Dendritic cell treated with granulocyte-macrophage colony-stimulating factor and Interleukin-4, amounts not matched to agents 40 ng/mL and 50 ng/mL, for 4 days (primary cell): ENCODE data around the gene ARHGEF3.

Experiments
- H3K27ac Mint-ChIP-seq: one replicate; pipeline ENCODE4 v1.8.0; 2022; ENCODE audit warnings: mild to moderate bottlenecking, mixed read lengths
- H3K27me3 Mint-ChIP-seq: one replicate; pipeline ENCODE4 v1.8.0; 2022; ENCODE audit warnings: mild to moderate bottlenecking, mixed read lengths
- H3K36me3 Mint-ChIP-seq: one replicate; pipeline ENCODE4 v1.8.0; 2022; ENCODE audit warnings: low read depth, mixed read lengths
- H3K4me1 Mint-ChIP-seq: one replicate; pipeline ENCODE4 v1.8.0; 2022; ENCODE audit warnings: low read depth, mixed read lengths
- H3K4me3 Mint-ChIP-seq: one replicate; pipeline ENCODE4 v1.8.0; 2022; ENCODE audit warnings: mild to moderate bottlenecking, moderate library complexity, mixed read lengths
- H3K9me3 Mint-ChIP-seq: one replicate; pipeline ENCODE4 v1.8.0; 2022; ENCODE audit warnings: mixed read lengths
- intact Hi-C: fragments of 100-400 bp; cut with micrococcal nuclease; formaldehyde crosslinking; loops from one replicate; pipeline ENCODE4 v1.15.0; 2022

ARHGEF3 gene

DNA sequence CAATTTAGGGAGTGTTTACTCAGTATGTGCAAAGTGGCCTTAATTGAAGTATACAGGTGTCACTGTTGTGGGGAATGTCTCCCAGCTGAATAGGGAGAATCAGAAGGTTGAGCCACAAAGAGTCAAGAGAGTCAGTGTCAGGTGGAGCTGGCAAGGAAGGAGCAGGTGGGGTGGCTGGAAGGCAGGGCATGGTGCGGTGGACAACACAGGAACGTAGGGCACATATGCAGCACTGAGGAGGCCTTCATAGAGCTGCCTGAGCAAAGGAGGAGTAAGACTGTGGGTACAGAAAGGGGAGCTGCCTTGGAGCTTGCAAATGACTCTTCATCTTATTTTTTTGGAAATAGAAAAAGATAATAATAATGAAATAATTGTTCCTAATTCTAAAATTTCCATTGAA, 20.0 kb downstream of the ARHGEF3 start:
- H3K4me3 Mint-ChIP-seq = no peak overlapping the region
- H3K36me3 Mint-ChIP-seq = no peaks in the 10 kb centered on the region

GRCh38 chr3:56780936-56781335, 20.8 kb downstream of the ARHGEF3 start:
- Mint-ChIP-seq H3K27me3 (no peaks in the 10 kb centered on the region), H3K4me1 (peaks cover 90% of the 10 kb centered on the region), H3K27ac (no peak overlapping the region), H3K9me3 (no peaks in the 10 kb centered on the region), H3K4me3 (no peak overlapping the region), H3K36me3 (no peaks in the 10 kb centered on the region)
- intact Hi-C loops = no loop called here

More for the DNA sequence above, 20.0 kb downstream of the ARHGEF3 start:
- Mint-ChIP-seq H3K4me1 (peaks cover 89% of the 10 kb centered on the region), H3K27ac (peak overlapping the region; percentile 89), H3K27me3 (no peaks in the 10 kb centered on the region), H3K9me3 (no peaks in the 10 kb centered on the region)
- intact Hi-C loops = loop anchor here (2.0 kb wide), 2 partner anchors 15 to 27 kb away; no protein-coding TSS in a partner anchor

DNA sequence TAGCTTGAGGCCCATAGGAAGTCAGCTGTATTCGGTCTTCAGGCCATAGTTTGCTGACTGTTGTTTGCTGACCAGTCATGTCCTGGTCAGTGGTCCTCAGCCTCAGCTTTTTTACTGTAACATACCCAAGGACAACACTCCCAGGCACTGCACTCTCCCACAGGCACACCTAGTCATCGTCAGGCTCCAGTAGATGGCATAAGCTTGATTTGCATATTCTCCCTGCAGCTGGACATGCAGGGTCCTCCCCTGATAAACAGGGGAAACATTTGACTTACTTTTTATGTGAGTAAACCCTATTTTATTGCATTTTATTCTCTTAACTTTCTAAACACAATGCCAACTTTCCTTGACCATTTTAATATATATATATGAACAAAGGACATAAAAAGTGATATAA, 22.9 kb downstream of the ARHGEF3 start:
- H3K9me3 Mint-ChIP-seq = no peaks in the 10 kb centered on the region
- H3K27me3 Mint-ChIP-seq = no peaks in the 10 kb centered on the region
- H3K27ac Mint-ChIP-seq = peak overlapping the region; percentile 76

DNA sequence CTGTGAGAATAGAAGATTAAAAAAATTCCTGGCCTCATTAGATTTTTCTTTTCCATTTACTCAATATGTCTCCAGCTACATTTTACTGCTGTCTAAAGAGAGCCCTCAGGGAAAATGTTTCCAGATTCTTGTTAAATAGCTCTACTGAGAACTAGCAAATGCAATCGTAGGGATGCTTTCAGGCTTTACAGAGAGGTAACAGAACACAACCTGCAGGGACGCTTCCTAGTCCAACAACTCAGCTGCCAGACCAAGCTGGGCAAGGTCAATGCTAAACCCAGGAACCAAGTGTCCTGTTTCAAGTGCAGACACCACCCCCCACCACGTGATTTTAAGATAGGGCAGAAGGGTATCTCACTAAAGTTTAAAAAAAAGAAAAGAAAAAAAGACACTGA, 25.2 kb downstream of the ARHGEF3 start:
- H3K4me3 Mint-ChIP-seq = no peak overlapping the region
- intact Hi-C loops = no loop called here
- peaks cover 25% of the 10 kb centered on the region for H3K36me3 Mint-ChIP-seq
- peaks cover 78% of the 10 kb centered on the region for H3K4me1 Mint-ChIP-seq
- peak overlapping the region; percentile 76 for H3K27ac Mint-ChIP-seq
- no peaks in the 10 kb centered on the region for H3K27me3 Mint-ChIP-seq
- no peaks in the 10 kb centered on the region for H3K9me3 Mint-ChIP-seq

More for the DNA sequence above, 22.9 kb downstream of the ARHGEF3 start:
- intact Hi-C loops = no loop called here
- Mint-ChIP-seq H3K4me1 (peaks cover 89% of the 10 kb centered on the region), H3K36me3 (peaks cover 6% of the 10 kb centered on the region), H3K4me3 (no peak overlapping the region)

DNA sequence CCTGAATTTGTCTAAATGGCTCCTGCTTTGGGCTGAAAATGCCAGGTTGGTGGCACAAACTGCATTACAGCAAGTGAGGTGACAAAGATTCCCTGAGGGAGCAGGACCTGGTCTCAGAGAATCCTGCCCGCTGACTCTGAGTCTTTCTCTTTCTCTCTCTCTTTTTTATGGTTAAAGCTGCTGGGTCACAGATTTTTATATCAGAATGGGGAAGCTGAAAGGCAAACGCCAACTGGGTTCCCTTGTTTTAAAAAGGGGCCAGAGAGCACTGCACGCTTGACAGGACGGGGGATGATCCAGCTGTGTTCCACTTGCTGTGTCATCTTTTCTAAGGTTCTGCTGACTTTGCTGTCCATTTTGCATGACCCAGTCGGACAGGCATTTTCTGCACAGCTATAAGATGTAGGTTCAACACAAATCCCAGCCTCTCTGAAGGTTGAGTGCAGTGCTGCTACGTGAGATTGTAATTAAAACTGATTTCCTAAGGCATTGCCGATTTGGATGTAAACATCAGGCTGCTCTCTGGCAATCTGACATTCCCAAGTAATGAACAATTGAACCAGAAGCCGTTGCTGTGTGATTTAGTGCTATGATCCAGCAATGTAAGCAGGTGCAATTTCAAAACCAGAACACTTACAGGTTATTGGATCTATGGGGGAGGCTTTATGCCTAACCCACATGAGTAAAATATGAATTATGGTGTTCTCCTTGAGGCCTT, 25.8 kb downstream of the ARHGEF3 start:
- H3K4me3 Mint-ChIP-seq = peak overlapping the region; percentile 52
- H3K27ac Mint-ChIP-seq = peak overlapping the region; percentile 80
- intact Hi-C loops = no loop called here
- H3K4me1 Mint-ChIP-seq = peaks cover 81% of the 10 kb centered on the region
- H3K36me3 Mint-ChIP-seq = peaks cover 31% of the 10 kb centered on the region
- no peaks in the 10 kb centered on the region for H3K27me3 Mint-ChIP-seq
- H3K9me3 Mint-ChIP-seq = no peaks in the 10 kb centered on the region

DNA sequence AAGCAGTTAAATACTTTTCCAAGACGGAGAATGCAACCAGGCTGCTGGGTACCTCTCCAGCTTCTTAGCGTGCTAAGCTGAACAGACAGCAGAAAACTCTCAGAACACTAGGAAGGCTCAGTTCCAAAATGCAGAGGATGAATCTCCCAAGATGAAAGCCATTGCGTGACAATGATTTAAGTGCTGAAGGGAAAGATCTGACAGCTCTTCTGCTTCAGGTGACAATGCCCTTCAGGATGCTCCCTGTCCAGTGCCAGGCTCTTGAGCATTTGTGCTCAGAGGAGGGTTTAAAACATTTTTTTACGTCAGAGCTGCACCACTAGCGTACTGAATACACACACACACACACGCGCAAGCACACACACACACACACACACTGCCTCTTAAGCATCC, 26.3 kb downstream of the ARHGEF3 start:
- Mint-ChIP-seq H3K4me1 (peaks cover 76% of the 10 kb centered on the region), H3K27ac (peak overlapping the region; percentile 80), H3K27me3 (no peaks in the 10 kb centered on the region), H3K36me3 (peaks cover 34% of the 10 kb centered on the region), H3K9me3 (no peaks in the 10 kb centered on the region), H3K4me3 (peak overlapping the region; percentile 52)
- intact Hi-C loops = no loop called here

- Mint-ChIP-seq H3K9me3 (no peaks in the 10 kb centered on the region), H3K4me1 (peaks cover 70% of the 10 kb centered on the region), H3K4me3 (no peak overlapping the region), H3K27me3 (no peaks in the 10 kb centered on the region), H3K27ac (no peak overlapping the region), H3K36me3 (peaks cover 40% of the 10 kb centered on the region)
- intact Hi-C loops = no loop called here
Observed at GRCh38 chr3:56773986-56774385, 27.8 kb downstream of the ARHGEF3 start.

GRCh38 chr3:56772952-56773938, 28.5 kb downstream of the ARHGEF3 start:
- no peak overlapping the region for H3K4me3 Mint-ChIP-seq
- peaks cover 70% of the 10 kb centered on the region for H3K4me1 Mint-ChIP-seq
- no peaks in the 10 kb centered on the region for H3K27me3 Mint-ChIP-seq
- H3K27ac Mint-ChIP-seq = no peak overlapping the region
- intact Hi-C loops = no loop called here
- H3K9me3 Mint-ChIP-seq = no peaks in the 10 kb centered on the region
- peaks cover 47% of the 10 kb centered on the region for H3K36me3 Mint-ChIP-seq

DNA sequence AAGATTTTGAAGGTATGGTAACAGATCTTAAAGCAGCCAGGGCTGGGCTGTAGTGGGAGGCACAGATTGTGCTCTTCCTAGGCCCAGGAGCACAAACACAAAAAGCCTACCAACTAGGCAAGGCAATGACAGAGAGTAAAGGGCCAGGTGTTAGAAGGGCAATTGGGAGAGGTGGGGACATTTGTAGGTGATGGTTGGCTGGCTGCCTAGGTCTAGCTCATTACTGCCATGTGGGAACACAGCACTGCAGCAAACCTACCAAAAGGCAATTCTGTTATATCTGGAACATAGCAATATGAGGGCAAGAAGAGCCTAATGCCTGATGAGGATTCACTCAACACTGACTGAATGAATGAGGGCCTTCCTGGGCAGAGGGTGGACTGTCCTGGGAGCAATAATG, 30.4 kb downstream of the ARHGEF3 start:
- peaks cover 53% of the 10 kb centered on the region for H3K4me1 Mint-ChIP-seq
- H3K36me3 Mint-ChIP-seq = peaks cover 48% of the 10 kb centered on the region
- intact Hi-C loops = no loop called here
- no peak overlapping the region for H3K27ac Mint-ChIP-seq
- no peaks in the 10 kb centered on the region for H3K27me3 Mint-ChIP-seq
- H3K9me3 Mint-ChIP-seq = no peaks in the 10 kb centered on the region
- no peak overlapping the region for H3K4me3 Mint-ChIP-seq

- intact Hi-C loops = no loop called here
- Mint-ChIP-seq H3K4me1 (peaks cover 45% of the 10 kb centered on the region), H3K4me3 (no peak overlapping the region), H3K9me3 (no peaks in the 10 kb centered on the region), H3K27me3 (no peaks in the 10 kb centered on the region), H3K36me3 (peaks cover 44% of the 10 kb centered on the region), H3K27ac (no peak overlapping the region)
Observed at GRCh38 chr3:56769116-56769707, 32.5 kb downstream of the ARHGEF3 start.

- peaks cover 15% of the 10 kb centered on the region for H3K36me3 Mint-ChIP-seq
Observed at GRCh38 chr3:56764904-56765547, 36.7 kb downstream of the ARHGEF3 start.

DNA sequence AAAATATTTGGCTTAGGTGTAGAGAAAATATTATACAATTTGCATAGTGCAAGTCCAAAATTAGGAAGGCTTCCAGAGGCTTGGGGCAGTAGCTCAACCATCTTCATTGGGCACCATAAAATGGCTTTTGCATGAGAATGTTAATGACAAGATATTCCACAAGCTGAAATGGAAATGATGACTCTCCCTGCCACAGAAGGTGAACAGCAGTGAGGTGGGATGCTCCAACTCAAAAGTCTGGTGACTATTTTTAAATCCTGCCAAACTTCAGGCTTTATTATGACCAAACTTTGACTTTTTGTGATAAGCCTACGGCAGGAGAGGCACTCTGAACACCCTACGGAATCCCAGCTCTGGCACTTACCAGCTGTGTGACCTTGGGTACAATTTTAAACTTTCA, 37.6 kb downstream of the ARHGEF3 start:
- Mint-ChIP-seq H3K4me1 (peaks cover 47% of the 10 kb centered on the region), H3K27me3 (no peaks in the 10 kb centered on the region), H3K27ac (no peak overlapping the region), H3K4me3 (no peak overlapping the region), H3K36me3 (peaks cover 10% of the 10 kb centered on the region), H3K9me3 (no peaks in the 10 kb centered on the region)
- intact Hi-C loops = no loop called here

More at GRCh38 chr3:56764904-56765547, 36.7 kb downstream of the ARHGEF3 start:
- intact Hi-C loops = no loop called here
- peaks cover 43% of the 10 kb centered on the region for H3K4me1 Mint-ChIP-seq
- no peak overlapping the region for H3K4me3 Mint-ChIP-seq
- H3K27ac Mint-ChIP-seq = no peak overlapping the region
- H3K9me3 Mint-ChIP-seq = no peaks in the 10 kb centered on the region
- H3K27me3 Mint-ChIP-seq = no peaks in the 10 kb centered on the region

DNA sequence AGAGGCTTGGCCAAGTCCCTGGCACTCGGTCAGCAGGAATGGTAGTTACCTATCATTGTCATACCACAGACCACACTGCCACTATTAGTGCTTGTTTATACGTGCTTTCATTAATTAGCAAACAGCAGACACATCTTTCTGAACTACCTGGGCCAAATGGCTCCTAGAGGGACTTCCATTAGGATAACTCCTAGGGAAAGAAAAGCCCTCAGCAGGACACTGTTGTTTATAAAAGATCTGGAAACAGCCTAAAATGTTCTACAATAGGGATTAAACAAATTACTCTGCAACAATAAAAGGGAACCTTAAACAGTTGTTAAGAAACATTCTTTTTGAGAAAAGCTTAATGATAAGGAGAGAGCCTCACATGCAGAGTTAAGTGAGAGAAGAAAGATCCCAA, 38.5 kb downstream of the ARHGEF3 start:
- no peaks in the 10 kb centered on the region for H3K27me3 Mint-ChIP-seq
- intact Hi-C loops = no loop called here
- peaks cover under 1% of the 10 kb centered on the region for H3K36me3 Mint-ChIP-seq
- H3K4me1 Mint-ChIP-seq = peaks cover 46% of the 10 kb centered on the region
- no peaks in the 10 kb centered on the region for H3K9me3 Mint-ChIP-seq
- H3K27ac Mint-ChIP-seq = no peak overlapping the region
- no peak overlapping the region for H3K4me3 Mint-ChIP-seq
